Activated T-helper 1 cell treated with anti-CD3 and anti-CD28 coated beads, Interleukin-2, amount 50 U/mL, for 16 hours (primary cell): ENCODE measurements around the gene HPS4.
"Not testable (repeated sequence)": the region's sequence is repeated elsewhere in the genome, so short reads cannot be mapped to it uniquely, and the experiment has no call there.

Experiments
- DNase-seq, 2 donors: peaks; one replicate each; pipeline ENCODE4 v3.0.0-alpha.2; 2020; ENCODE audit warnings: low read depth in 1 of 2, low spot score in 1 of 2

The HPS4 gene

DNA sequence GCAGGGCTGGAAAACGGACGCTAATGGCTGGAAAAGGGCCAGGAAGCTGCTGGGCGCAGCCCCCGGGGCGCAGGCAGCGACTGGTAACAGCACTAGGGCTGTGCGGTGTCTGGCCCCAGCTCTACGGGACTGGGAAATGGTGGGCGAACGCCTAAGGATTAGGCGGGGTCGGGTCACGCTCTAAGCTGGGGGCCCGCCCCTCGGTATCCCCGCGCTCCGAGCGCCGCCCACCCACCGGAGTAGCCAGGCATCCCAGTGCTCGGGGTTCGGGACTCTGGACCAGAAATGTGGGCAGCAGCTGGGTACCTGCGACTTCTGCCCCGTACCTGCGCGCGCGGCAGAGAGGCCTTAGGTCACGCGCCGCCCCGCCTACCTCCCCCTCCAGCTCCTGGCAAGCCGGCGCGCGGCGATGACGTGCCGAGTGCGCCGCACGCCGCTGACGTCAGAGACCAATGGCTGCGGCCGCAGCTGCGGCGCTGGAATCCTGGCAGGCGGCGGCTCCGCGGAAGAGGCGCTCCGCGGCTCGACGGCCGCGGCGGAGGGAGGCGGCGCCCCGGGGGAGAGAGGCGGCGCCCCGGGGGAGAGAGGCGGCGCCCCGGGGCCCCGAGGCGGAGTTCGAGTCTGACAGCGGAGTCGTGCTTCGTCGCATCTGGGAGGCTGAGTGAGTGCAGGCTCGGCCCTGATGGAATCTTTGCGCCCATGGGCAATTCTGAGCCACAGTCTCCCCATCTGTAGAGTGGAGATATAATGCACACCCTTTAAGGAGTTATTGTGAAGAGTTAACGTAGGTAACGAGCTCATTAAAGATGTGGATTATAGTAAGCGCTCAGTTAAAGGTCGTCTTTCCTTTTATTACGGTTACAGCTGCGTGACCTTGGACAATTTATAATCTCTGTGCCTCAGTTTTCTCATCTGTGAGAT lies at the start of gene HPS4, which contains the start of gene SRRD:
Gene HPS4 (minus strand): TSS at position 345 of the 921 bp plus-strand sequence. CDS start 2,021 bp downstream, outside the sequence.
Gene SRRD (plus strand): TSS at position 439 of the 921 bp plus-strand sequence. CDS start 14 bp downstream, at position 453.
- DNase-seq, result peak; percentile 86 to 92

DNA sequence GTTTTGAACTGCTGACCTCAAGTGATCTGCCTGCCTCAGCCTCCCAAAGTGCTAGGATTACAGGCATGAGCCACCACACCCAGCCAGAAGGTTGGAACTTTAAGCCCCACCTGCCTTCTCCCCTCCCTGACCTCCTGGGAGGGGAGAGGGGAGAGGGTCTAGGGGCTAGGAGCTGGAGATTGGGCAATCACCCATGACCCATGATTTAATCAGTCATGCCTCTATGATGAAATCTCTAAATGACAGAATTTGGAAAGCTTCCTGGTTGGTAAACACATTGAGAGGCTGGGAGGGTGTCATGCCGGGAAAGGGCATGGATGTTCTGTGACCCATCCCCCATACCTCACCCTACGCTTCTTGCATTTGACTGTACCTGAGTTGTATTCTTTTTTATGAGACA lies 45.8 kb upstream of the HPS4 start:
- DNase-seq, result no peak

GRCh38 chr22:26528518-26528917 lies 44.9 kb upstream of the HPS4 start:
- DNase-seq, result not testable (repeated sequence)

DNA sequence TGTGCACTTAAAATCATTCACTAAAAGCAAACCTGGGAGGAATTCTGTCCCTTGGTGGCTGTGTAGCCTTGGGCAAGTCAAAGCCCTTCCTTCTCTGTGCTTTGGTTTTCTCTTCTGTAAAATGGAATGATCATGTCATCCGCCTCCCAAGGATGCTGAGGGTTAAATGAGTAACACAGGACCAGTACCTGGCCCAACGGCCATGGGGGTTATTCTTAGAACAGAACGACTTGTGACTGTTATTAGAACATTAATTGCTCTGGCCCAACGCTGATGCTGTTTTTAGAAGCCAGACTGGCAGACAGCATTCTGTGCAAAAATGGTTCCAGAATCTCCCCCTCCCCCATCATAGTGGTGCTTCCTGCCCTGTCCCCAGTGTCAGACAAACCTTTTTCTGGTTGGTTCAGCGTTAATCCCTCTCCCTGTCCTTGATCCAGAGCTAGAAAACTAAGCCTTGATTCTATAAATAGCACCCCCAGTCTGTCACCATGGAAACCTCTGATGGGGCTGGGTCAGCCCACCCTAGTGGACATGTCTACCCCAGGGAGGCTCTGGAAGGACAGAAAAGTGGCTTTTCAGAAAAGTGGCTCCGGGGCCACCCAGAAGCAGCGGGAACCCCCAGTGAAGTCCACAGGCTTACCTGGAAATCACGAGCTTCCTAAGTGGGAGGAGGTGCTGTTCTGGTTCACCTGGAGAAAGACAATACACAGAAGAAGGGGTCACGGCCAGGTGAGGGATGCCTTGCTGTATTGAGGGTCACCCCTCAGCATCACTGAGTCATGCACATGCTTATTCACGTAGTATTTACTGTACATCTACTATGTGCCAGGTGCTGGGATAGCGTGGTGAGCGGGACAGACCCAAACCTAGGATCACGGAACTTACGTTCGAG lies 44.2 kb upstream of the HPS4 start:
- no peak for DNase-seq

- DNase-seq, result no peak
These were observed 43.6 kb upstream of the HPS4 start for GRCh38 chr22:26527167-26527566.

GRCh38 chr22:26525946-26526564 lies 42.5 kb upstream of the HPS4 start:
- DNase-seq, result no peak

DNA sequence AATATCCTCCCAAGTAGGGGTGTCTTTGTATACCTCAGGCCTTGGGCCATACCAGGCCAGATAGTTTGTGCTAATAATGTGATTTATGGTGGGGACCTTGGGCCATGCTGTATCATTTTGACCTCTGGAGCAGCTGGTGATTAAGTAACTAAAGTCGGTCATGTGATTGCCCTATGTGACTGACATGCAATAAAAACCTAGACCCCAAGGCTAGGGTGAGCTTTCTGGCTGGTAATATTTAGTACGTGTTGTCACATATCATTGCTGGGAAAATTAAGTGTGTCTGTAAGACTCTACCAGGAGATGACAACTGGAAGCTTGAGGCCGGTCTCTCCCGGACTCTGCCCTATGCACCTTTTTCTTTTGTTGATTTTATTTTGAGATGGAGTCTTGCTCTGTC lies 41.3 kb upstream of the HPS4 start:
- no peak for DNase-seq

- DNase-seq, result no peak
These were observed 39.0 kb upstream of the HPS4 start for GRCh38 chr22:26522592-26522991.

- DNase-seq, result no peak
These were observed 38.4 kb upstream of the HPS4 start for GRCh38 chr22:26522012-26522411.

GRCh38 chr22:26517429-26517828 lies 33.8 kb upstream of the HPS4 start:
- DNase-seq, result no peak

DNA sequence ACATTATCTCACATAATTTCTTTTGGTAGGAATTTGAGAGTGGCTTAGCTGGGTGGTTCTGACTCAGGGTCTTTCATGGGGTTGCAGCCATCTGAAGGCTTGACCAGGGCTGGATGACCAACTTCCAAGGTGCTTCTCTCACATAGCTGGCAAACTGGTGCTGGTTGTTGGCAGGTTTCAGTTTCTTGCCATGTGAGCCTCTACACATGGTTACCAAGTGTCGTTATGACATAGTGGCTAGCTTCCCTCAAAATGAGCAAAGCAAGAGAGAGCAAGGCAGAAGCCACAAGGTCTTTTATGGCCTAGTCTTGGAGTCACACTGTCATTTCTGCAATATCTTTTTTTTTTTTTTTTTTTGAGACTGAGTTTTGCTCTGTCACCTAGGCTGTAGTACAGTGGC lies 32.9 kb upstream of the HPS4 start:
- no peak for DNase-seq

DNA sequence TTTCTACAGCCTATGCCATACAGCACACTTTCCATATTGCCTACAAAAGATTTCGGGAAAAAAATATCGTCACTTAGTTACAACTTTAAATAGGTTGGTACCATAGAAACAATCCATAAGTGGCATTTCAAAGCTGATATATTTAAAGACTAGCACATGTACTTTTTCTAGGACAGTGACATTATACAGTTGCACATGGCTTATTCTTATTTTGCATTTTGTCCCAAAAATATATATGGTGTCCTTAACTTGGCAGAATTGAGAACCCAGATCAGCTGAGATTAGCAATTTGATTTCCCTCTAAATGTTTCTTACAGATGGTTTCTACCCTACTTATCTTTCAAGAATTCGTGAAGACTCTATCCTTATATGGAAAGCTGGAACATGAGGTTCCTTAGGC lies 32.3 kb upstream of the HPS4 start:
- DNase-seq, result no peak

DNA sequence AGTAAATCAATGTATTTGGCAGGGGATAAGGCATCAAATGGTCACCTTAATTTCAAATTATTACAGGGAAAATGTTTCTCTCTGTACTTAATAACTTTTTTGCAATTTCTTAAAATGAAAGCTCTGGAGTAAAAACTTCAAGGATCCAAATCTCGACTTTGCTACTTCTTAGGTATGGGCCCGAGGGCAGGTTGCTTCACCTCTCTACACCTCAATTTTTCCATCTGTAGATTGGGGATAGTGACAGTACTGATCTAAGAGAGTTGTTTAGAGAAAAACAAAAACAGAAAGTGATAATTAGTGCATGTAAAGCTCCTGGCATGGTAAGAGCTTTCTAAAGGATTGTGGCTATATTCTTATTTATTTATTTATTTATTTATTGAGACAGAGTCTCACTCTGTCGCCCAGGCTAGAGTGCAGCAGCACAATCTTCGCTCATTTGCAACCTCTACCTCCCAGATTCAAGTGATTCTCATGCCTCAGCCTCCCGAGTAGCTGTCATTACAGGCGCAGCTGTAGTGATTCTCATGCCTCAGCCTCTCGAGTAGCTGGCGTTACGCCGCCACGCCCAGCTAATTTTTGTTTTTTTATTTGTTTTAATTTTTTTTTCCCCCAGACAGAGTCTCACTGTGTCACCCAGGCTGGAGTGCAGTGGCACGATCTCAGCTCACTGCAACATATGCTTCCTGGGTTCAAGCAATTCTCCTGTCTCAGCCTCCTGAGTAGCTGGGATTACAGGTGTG lies 31.0 kb upstream of the HPS4 start:
- DNase-seq, result no peak

- DNase-seq, result no peak
These were observed 30.3 kb upstream of the HPS4 start for GRCh38 chr22:26513838-26514237.

DNA sequence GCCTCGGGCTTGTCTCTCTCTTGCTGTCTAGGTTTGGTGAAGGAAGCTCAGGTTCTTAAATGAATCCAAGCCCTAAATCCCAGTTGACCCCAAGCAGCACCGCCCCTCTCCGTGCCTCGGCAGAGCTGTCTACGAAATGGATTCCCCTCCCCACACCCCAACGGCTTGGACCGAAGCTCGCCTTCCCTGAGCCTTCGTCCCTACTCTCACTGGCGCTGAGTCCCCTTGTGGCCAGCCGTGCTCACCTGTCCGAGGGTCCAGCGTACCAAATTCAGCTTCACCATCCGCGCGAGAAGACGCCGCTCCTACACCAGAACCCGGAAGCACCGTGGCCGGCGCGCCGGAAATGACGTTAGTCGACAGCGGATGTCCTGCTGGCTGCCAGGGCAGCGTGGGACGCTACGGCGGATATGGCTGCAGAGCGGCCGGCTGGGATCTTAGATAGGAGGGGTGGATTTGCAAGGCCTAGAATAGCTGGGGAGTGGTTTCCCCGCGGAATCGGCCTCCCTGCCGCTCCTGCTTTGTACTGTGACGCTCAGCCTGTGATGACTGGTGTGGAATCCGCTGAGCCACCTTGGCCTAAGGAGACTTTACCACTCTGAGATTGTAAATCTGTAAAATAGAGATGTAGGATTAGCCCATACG lies 28.7 kb upstream of the HPS4 start, which contains the start of gene TFIP11:
Gene TFIP11 (minus strand): TSS at position 325 of the 645 bp plus-strand sequence. CDS start 2,201 bp downstream, outside the sequence.
- DNase-seq, result peak; percentile 85 to 90

DNA sequence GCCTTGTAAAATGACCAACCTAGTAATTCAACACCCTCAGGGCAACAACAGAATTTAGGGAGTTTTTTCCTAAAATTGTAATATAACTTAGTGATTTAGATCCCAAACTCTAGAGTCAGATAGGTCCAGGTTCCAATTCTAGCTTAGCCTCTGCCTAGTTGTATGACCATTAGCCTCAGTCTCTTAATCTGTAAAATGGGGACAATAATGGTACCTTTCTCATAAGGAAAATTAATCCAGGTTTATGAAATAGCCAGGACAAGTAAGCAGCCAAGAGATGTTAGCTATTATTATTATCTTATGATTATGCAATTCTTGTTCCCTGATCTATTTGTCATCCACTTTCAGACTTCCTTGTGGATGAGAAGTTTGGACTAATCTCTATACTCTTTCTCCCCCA lies 24.6 kb upstream of the HPS4 start:
- DNase-seq, result no peak

DNA sequence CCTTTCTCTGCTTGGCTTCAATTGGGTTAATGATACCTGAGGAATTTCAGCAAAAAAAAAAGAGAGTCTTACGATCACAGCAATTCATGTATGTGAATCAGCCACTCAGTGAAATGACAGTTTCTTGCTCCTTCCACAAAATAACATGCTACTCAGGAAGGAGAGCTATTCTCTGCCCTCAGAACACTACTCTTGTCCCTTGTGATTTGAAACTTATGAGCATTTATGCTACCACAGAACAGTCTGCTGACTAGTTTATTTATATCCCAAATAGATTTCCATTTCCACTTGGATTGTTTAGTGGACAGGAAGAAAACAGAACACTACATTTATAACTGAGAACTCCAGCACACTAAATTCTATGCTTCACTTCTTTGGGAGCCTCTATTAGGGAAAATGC lies 20.2 kb upstream of the HPS4 start:
- DNase-seq, result no peak

- DNase-seq, result peak; percentile 6 to 13
These were observed 19.3 kb upstream of the HPS4 start for GRCh38 chr22:26502688-26503561.

- DNase-seq, result no peak
These were observed 18.4 kb upstream of the HPS4 start for GRCh38 chr22:26501996-26502395.
